Fibroblast of the aortic adventitia (primary cell): Measurements from ENCODE around the gene ALOX5AP. TPM values are rescaled to one million over a fixed set of nuclear protein-coding genes. Genes with fewer than 3 reads are reported as not detected.
A peak's percentile ranks its signal among the peaks of the same experiment; 100 is the strongest.

ENCODE experiments used
- DNase-seq: peaks from one replicate; pipeline ENCODE4 v3.0.0-alpha.2; 2010; ENCODE audit warnings: low read depth
- H3K4me3 ChIP-seq: 2 replicates; pipeline ENCODE4 v1.5.1; 2011; ENCODE audit warnings: low read depth, mild to moderate bottlenecking, control low read depth, low read length, moderate library complexity
- total RNA-seq: library from RNA; depleted of rRNA; stranded (reverse); fragments of >200 nt; gene quantifications from 2 replicates; pipeline ENCODE4 v1.2.3, GENCODE V29; 2012; ENCODE audit warnings: low replicate concordance
- TF ChIP-seq, protein P1 (sequence below): IDR thresholded peaks from 2 replicates; pipeline ENCODE4 v1.5.1; 2011; ENCODE audit warnings: mild to moderate bottlenecking, low read length, control low read depth, inconsistent platforms; ENCODE audit not compliant: insufficient read depth

ALOX5AP gene
- total RNA-seq, 1 donor: not detected

- H3K4me3 ChIP-seq: no peak overlapping the region
- TF ChIP-seq, protein P1, sequence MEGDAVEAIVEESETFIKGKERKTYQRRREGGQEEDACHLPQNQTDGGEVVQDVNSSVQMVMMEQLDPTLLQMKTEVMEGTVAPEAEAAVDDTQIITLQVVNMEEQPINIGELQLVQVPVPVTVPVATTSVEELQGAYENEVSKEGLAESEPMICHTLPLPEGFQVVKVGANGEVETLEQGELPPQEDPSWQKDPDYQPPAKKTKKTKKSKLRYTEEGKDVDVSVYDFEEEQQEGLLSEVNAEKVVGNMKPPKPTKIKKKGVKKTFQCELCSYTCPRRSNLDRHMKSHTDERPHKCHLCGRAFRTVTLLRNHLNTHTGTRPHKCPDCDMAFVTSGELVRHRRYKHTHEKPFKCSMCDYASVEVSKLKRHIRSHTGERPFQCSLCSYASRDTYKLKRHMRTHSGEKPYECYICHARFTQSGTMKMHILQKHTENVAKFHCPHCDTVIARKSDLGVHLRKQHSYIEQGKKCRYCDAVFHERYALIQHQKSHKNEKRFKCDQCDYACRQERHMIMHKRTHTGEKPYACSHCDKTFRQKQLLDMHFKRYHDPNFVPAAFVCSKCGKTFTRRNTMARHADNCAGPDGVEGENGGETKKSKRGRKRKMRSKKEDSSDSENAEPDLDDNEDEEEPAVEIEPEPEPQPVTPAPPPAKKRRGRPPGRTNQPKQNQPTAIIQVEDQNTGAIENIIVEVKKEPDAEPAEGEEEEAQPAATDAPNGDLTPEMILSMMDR: no peak
- no peak for DNase-seq
Measured at GRCh38 chr13:30727491-30728355, 7.6 kb upstream of the ALOX5AP start.

- no peak for DNase-seq
- H3K4me3 ChIP-seq: no peak overlapping the region
- TF ChIP-seq, protein P1: no peak
Measured at GRCh38 chr13:30729801-30730200, 5.5 kb upstream of the ALOX5AP start.

GRCh38 chr13:30730526-30730925, 4.8 kb upstream of the ALOX5AP start:
- no peak for DNase-seq
- TF ChIP-seq, protein P1: no peak
- H3K4me3 ChIP-seq: no peak overlapping the region

DNA sequence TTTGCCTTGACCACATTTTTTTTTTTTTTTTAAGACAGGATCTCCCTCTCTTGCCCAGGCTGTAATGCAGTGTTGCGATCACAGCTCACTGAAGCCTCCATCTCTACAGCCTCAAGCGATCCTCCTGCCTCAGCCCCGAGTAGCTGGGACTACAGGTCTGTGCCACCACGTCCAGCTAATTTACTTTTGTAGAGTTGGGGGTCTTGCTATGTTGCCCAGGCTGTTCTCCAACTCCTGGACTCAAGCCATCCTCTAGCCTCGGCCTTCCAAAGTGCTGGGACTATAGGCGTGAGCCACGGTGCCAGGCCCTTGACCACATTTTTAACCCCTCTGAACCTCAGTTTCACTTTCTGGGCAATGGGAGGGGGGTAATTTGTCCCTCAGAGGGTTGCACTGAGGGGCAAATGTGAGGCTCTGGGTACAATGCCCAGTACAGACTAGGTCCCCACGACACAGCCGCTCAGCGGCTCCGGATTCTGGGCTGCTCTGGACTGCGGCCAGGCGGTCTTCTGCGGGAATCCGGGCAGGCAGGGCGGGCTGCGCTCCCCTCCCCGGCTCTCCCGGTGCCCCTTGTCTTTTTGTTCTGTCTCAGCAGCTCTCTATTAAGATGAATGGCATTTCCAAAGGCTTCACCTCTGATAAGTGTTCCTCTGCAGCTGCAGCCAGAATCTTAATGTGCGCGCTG, 3.8 kb upstream of the ALOX5AP start:
- TF ChIP-seq, protein P1: no peak
- DNase-seq: no peak
- no peak overlapping the region for H3K4me3 ChIP-seq

DNA sequence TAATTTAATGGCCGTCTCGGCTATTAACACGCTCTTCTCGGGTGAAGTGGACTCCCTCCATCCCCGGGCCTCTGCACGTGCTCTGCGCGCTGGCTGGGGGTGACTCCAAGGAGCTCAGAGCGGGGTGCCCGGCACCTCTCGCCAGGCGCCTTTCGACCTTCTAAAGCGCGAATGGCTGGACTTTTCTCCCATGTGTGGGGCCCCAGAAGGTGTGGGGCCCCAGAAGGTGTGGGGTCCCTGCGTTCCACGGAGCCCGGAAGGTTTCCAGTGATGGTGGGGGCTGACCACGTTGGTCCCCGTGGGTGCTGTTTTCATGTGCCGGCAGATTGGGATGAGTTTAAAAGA, 3.3 kb upstream of the ALOX5AP start:
- DNase-seq: no peak
- H3K4me3 ChIP-seq: no peak overlapping the region
- TF ChIP-seq, protein P1: no peak

DNA sequence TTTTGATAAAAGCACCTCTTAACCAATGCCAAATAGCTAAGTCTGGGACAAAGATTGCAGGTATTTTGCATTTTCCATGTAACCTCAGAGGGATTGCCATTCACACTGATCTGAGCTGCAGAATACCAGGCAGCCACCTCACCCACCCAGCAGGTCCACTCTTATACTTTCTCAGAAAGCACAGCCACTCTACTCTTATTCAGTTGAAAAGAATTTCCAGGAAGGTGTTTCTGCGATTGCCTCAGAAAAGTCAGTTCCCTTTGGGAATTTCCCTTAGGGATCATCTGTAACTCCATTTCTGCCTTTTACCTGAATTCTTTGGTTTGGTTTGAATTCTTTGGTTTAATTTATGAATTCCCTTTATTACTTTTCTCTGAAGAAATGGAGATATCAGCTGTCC, 904 bp upstream of the ALOX5AP start:
- peak; percentile 71 for DNase-seq
- TF ChIP-seq, protein P1: no peak
- H3K4me3 ChIP-seq: no peak overlapping the region
